Neural progenitor cell (in vitro differentiated cells): ENCODE data around the gene RASAL3. TPM values are rescaled to one million over a fixed set of nuclear protein-coding genes. Genes with fewer than 3 reads are reported as not detected.

ENCODE experiments used
- DNase-seq: peaks from one replicate; pipeline ENCODE4 v3.0.0-alpha.2; 2016; ENCODE audit warnings: low spot score
- H2AFZ ChIP-seq: fragments of 200-600 bp; sonication (generic); replicated peaks from 2 replicates; pipeline ENCODE4 v1.6.1; 2016; ENCODE audit warnings: antibody characterized with exemption
- H3F3A ChIP-seq: fragments of 200-600 bp; sonication (generic); 2 replicates; pipeline ENCODE4 v1.6.1; 2016; ENCODE audit warnings: antibody characterized with exemption, low read depth
- H3K27ac ChIP-seq: fragments of 200-600 bp; sonication (generic); 2 replicates; pipeline ENCODE4 v1.5.1; 2016; ENCODE audit warnings: mild to moderate bottlenecking
- H3K27me3 ChIP-seq: fragments of 200-600 bp; sonication (generic); 2 replicates; pipeline ENCODE4 v1.6.1; 2016; ENCODE audit warnings: mild to moderate bottlenecking, moderate library complexity
- H3K36me3 ChIP-seq: fragments of 200-600 bp; sonication (generic); 2 replicates; pipeline ENCODE4 v1.5.1; 2016
- H3K4me1 ChIP-seq: fragments of 200-600 bp; sonication (generic); 2 replicates; pipeline ENCODE4 v1.6.1; 2016; ENCODE audit warnings: mixed run types
- H3K4me2 ChIP-seq: fragments of 200-600 bp; sonication (generic); 2 replicates; pipeline ENCODE4 v1.6.1; 2016
- H3K4me3 ChIP-seq: fragments of 200-600 bp; sonication (generic); 2 replicates; pipeline ENCODE4 v1.5.1; 2016
- H3K79me2 ChIP-seq: fragments of 200-600 bp; sonication (generic); 2 replicates; pipeline ENCODE4 v1.6.1; 2016; ENCODE audit warnings: low read depth
- H3K9ac ChIP-seq: fragments of 200-600 bp; sonication (generic); 2 replicates; pipeline ENCODE4 v1.6.1; 2016
- H3K9me3 ChIP-seq: fragments of 200-600 bp; sonication (generic); 2 replicates; pipeline ENCODE4 v1.5.1; 2016; ENCODE audit warnings: low read depth
- H4K20me1 ChIP-seq: fragments of 200-600 bp; sonication (generic); 2 replicates; pipeline ENCODE4 v1.6.1; 2016; ENCODE audit warnings: low read depth
- H3K27ac Mint-ChIP-seq: 3 replicates; pipeline ENCODE4 v1.8.0; 2021; ENCODE audit warnings: mixed read lengths
- H3K27me3 Mint-ChIP-seq: 2 replicates; pipeline ENCODE4 v1.8.0; 2022; ENCODE audit warnings: low read depth, mild to moderate bottlenecking, inconsistent platforms, moderate library complexity, mixed read lengths; ENCODE audit not compliant: insufficient read depth
- H3K36me3 Mint-ChIP-seq: 3 replicates; pipeline ENCODE4 v1.8.0; 2021; ENCODE audit warnings: mixed read lengths
- H3K4me1 Mint-ChIP-seq: 3 replicates; pipeline ENCODE4 v1.8.0; 2021; ENCODE audit warnings: mixed read lengths
- H3K4me3 Mint-ChIP-seq: 3 replicates; pipeline ENCODE4 v1.8.0; 2021; ENCODE audit warnings: mild to moderate bottlenecking, moderate library complexity, mixed read lengths
- H3K9me3 Mint-ChIP-seq: 3 replicates; pipeline ENCODE4 v1.8.0; 2020; ENCODE audit warnings: mixed read lengths
- CTCF ChIP-seq: fragments of 200-600 bp; sonication (generic); IDR thresholded peaks from 2 replicates; pipeline ENCODE4 v1.5.1; 2017; ENCODE audit warnings: antibody characterized with exemption, mild to moderate bottlenecking
- EZH2 ChIP-seq: fragments of 200-600 bp; sonication (generic); IDR thresholded peaks from 2 replicates; pipeline ENCODE4 v1.6.1; 2017; ENCODE audit warnings: antibody characterized with exemption, mild to moderate bottlenecking, moderate library complexity
- EZH2phosphoT487 ChIP-seq: fragments of 200-600 bp; sonication (generic); IDR thresholded peaks from 2 replicates; pipeline ENCODE4 v1.6.1; 2017; ENCODE audit warnings: antibody characterized with exemption
- total RNA-seq: library from RNA; depleted of rRNA; stranded (reverse); fragments of >200 nt; gene quantifications from 2 replicates; pipeline ENCODE4 v1.2.3, GENCODE V29; 2015; ENCODE audit warnings: low replicate concordance

RASAL3 gene
- total RNA-seq, 1 donor from 2014 or later: not detected

GRCh38 chr19:15439821-15440641, 24.3 kb downstream of the RASAL3 start:
- DNase-seq: no peak
- Histone ChIP-seq H3K9ac (no peak overlapping the region), H2AFZ (no peak overlapping the region), H3K4me3 (no peak overlapping the region), H3K4me1 (no peaks in the 10 kb centered on the region), H3K79me2 (no peaks in the 10 kb centered on the region), H3K36me3 (no peaks in the 10 kb centered on the region), H3K4me2 (no peak overlapping the region), H3K27me3 (no peaks in the 10 kb centered on the region), H4K20me1 (no peaks in the 10 kb centered on the region), H3F3A (no peaks in the 10 kb centered on the region), H3K9me3 (no peaks in the 10 kb centered on the region), H3K27ac (no peak overlapping the region)
- no peak overlapping the region for H3K4me3 Mint-ChIP-seq
- no peaks in the 10 kb centered on the region for H3K36me3 Mint-ChIP-seq
- no peaks in the 10 kb centered on the region for H3K9me3 Mint-ChIP-seq
- peaks cover 7% of the 10 kb centered on the region for H3K27me3 Mint-ChIP-seq
- H3K4me1 Mint-ChIP-seq: no peaks in the 10 kb centered on the region
- no peak overlapping the region for H3K27ac Mint-ChIP-seq
- TF ChIP-seq EZH2phosphoT487 (no peak), CTCF (no peak), EZH2 (no peak)

GRCh38 chr19:15439078-15439799, 25.1 kb downstream of the RASAL3 start:
- no peaks in the 10 kb centered on the region for H3K9me3 ChIP-seq
- H2AFZ ChIP-seq: no peak overlapping the region
- H3K79me2 ChIP-seq: no peaks in the 10 kb centered on the region
- Mint-ChIP-seq H3K9me3 (no peaks in the 10 kb centered on the region), H3K4me1 (no peaks in the 10 kb centered on the region), H3K36me3 (no peaks in the 10 kb centered on the region), H3K4me3 (no peak overlapping the region), H3K27ac (no peak overlapping the region), H3K27me3 (peaks cover 9% of the 10 kb centered on the region)
- no peak for TF ChIP-seq EZH2
- TF ChIP-seq CTCF: no peak
- TF ChIP-seq EZH2phosphoT487: no peak
- no peak overlapping the region for H3K27ac ChIP-seq
- DNase-seq: no peak
- no peaks in the 10 kb centered on the region for H3K36me3 ChIP-seq
- H3K9ac ChIP-seq: peak overlapping the region; percentile 37
- no peaks in the 10 kb centered on the region for H3K27me3 ChIP-seq
- H4K20me1 ChIP-seq: no peaks in the 10 kb centered on the region
- no peaks in the 10 kb centered on the region for H3K4me1 ChIP-seq
- no peak overlapping the region for H3K4me2 ChIP-seq
- H3K4me3 ChIP-seq: no peak overlapping the region
- H3F3A ChIP-seq: no peaks in the 10 kb centered on the region

- H3K9ac ChIP-seq: no peak overlapping the region
- Mint-ChIP-seq H3K9me3 (no peaks in the 10 kb centered on the region), H3K27ac (no peak overlapping the region), H3K36me3 (no peaks in the 10 kb centered on the region), H3K4me3 (no peak overlapping the region), H3K27me3 (peaks cover 6% of the 10 kb centered on the region), H3K4me1 (no peaks in the 10 kb centered on the region)
- H3K9me3 ChIP-seq: no peaks in the 10 kb centered on the region
- DNase-seq: no peak
- no peak for TF ChIP-seq EZH2
- H3K4me1 ChIP-seq: no peaks in the 10 kb centered on the region
- no peaks in the 10 kb centered on the region for H3K36me3 ChIP-seq
- no peaks in the 10 kb centered on the region for H4K20me1 ChIP-seq
- no peak overlapping the region for H3K4me3 ChIP-seq
- H3F3A ChIP-seq: peaks cover 2% of the 10 kb centered on the region
- no peak overlapping the region for H3K27ac ChIP-seq
- no peaks in the 10 kb centered on the region for H3K27me3 ChIP-seq
- H3K79me2 ChIP-seq: no peaks in the 10 kb centered on the region
- no peak overlapping the region for H3K4me2 ChIP-seq
- no peak overlapping the region for H2AFZ ChIP-seq
These were observed 25.8 kb downstream of the RASAL3 start for GRCh38 chr19:15438577-15438976.

GRCh38 chr19:15438124-15438496, 26.2 kb downstream of the RASAL3 start:
- Histone ChIP-seq H3K27me3 (no peaks in the 10 kb centered on the region), H3K9me3 (no peaks in the 10 kb centered on the region), H2AFZ (no peak overlapping the region), H3K27ac (no peak overlapping the region), H3K36me3 (no peaks in the 10 kb centered on the region), H4K20me1 (no peaks in the 10 kb centered on the region), H3K4me1 (no peaks in the 10 kb centered on the region), H3K79me2 (no peaks in the 10 kb centered on the region), H3K4me3 (no peak overlapping the region), H3K9ac (no peak overlapping the region), H3F3A (peaks cover 6% of the 10 kb centered on the region), H3K4me2 (no peak overlapping the region)
- TF ChIP-seq CTCF (no peak), EZH2 (no peak), EZH2phosphoT487 (no peak)
- Mint-ChIP-seq H3K4me1 (peaks cover 4% of the 10 kb centered on the region), H3K4me3 (no peak overlapping the region), H3K36me3 (no peaks in the 10 kb centered on the region), H3K27ac (no peak overlapping the region), H3K9me3 (no peaks in the 10 kb centered on the region), H3K27me3 (peaks cover 9% of the 10 kb centered on the region)
- DNase-seq: no peak
